CD4-positive, alpha-beta T cell (primary cell): ENCODE results near the gene VTI1A. TPM values are rescaled to one million over a fixed set of nuclear protein-coding genes. Genes with fewer than 3 reads are reported as not detected.

Experiments
- ATAC-seq: fragments of 200-7000 bp; cut with Tn5 transposase; one replicate; pipeline ENCODE4 v1.10.0; 2022; ENCODE audit warnings: mild to moderate bottlenecking; ENCODE audit not compliant: poor library complexity
- CTCF ChIA-PET: fragments of 350-600 bp; sonication (Branson Sonifier 250); formaldehyde crosslinking; loops from one replicate; lab custom pipeline; 2021; ENCODE audit warnings: antibody characterized with exemption, inconsistent platforms; lab: Charles Lee
- POLR2A ChIA-PET: fragments of 350-600 bp; sonication (Branson Sonifier 250); formaldehyde crosslinking; loops from one replicate; lab custom pipeline; 2021; ENCODE audit warnings: antibody characterized with exemption, inconsistent platforms; lab: Charles Lee
- DNase-seq, 14 experiments: peaks; one replicate each; pipeline ENCODE4 v3.0.0-alpha.2; 2013 to 2020; ENCODE audit warnings: mixed read lengths in 2 of 14
- H3K27ac ChIP-seq, 2 donors: one replicate each; pipeline versions ENCODE4 v1.5.1 to v1.7.0; 2013; ENCODE audit warnings: low read length in 2 of 2, low read depth in 1 of 2, mild to moderate bottlenecking in 1 of 2
- H3K27me3 ChIP-seq, 2 experiments: 1 replicate in 1 of 2; 2 replicates in 1 of 2; pipeline versions ENCODE4 v1.6.1 to v1.7.0; 2013; ENCODE audit warnings: low read length in 2 of 2, control low read depth in 1 of 2, mild to moderate bottlenecking in 1 of 2, moderate library complexity in 1 of 2; ENCODE audit not compliant: insufficient read depth in 2 of 2, control insufficient read depth in 1 of 2
- H3K36me3 ChIP-seq: one replicate; pipeline ENCODE4 v1.6.1; 2013; ENCODE audit warnings: low read length, control low read depth; ENCODE audit not compliant: insufficient read depth
- H3K4me1 ChIP-seq: one replicate; pipeline ENCODE4 v1.6.1; 2013; ENCODE audit warnings: low read length, control low read depth; ENCODE audit not compliant: insufficient read depth
- H3K4me3 ChIP-seq: one replicate; pipeline ENCODE4 v1.5.1; 2013; ENCODE audit warnings: mild to moderate bottlenecking, low read length, moderate library complexity
- H3K9me3 ChIP-seq, 2 experiments: 1 replicate in 1 of 2; 2 replicates in 1 of 2; pipeline versions ENCODE4 v1.6.1 to v1.7.0; 2013; ENCODE audit warnings: low read length in 2 of 2, mild to moderate bottlenecking in 2 of 2, control low read depth in 1 of 2, moderate library complexity in 1 of 2; ENCODE audit not compliant: control insufficient read depth in 1 of 2, insufficient read depth in 1 of 2
- H3K27ac Mint-ChIP-seq: one replicate; pipeline ENCODE4 v1.8.0; 2020; ENCODE audit warnings: mixed read lengths
- H3K27me3 Mint-ChIP-seq: one replicate; pipeline ENCODE4 v1.8.0; 2021; ENCODE audit warnings: mixed read lengths
- H3K36me3 Mint-ChIP-seq: one replicate; pipeline ENCODE4 v1.8.0; 2021; ENCODE audit warnings: low read depth, mixed read lengths
- H3K4me1 Mint-ChIP-seq: one replicate; pipeline ENCODE4 v1.8.0; 2021; ENCODE audit warnings: low read depth, mixed read lengths
- H3K4me3 Mint-ChIP-seq: one replicate; pipeline ENCODE4 v1.8.0; 2020; ENCODE audit warnings: mild to moderate bottlenecking, mixed read lengths
- H3K9me3 Mint-ChIP-seq: one replicate; pipeline ENCODE4 v1.8.0; 2020; ENCODE audit warnings: mixed read lengths
- intact Hi-C, 2 experiments: fragments of 100-400 bp; cut with DNase I in 1 of 2; cut with micrococcal nuclease in 1 of 2; formaldehyde crosslinking; loops; one replicate each; pipeline versions ENCODE4 v1.15.1 to v1.9.0; 2023 to 2025; cut with DNase I, micrococcal nuclease
- total RNA-seq, 174 experiments: library from RNA in 2 of 174; stranded (reverse) in 2 of 174; gene quantifications; one replicate each; pipeline ENCODE4 v1.2.3 and lab custom pipeline; 2021 to 2026
- TF ChIP-seq, protein P1 (sequence below): fragments of 200-600 bp; IDR thresholded peaks from one replicate; pipeline ENCODE4 v1.8.0; 2022; ENCODE audit warnings: antibody characterized with exemption, mild to moderate bottlenecking

The VTI1A gene
- total RNA-seq, 2 experiments from 2014 or later, result 54.5 to 56.5 TPM

DNA sequence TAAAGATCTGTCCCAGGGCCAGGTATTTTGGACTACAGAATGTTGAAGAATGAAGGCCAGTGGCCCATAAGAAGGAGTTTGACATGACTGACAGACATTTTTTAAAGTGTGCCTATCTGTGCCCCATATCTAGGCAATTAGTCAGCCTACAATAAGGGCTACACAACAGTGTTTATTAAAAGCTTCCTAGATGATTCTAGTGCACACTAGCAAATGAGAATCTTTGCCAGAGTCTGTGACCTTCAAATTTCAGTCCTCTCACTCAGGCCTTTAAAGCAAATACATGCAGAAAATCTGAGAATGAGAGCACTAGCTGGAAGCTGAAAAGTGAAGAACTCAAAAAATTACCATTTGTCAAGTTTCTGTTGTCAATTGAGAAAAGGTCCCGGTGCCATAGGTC lies 208.7 kb downstream of the VTI1A start:
- Histone ChIP-seq H3K36me3 (no peaks in the 10 kb centered on the region), H3K4me3 (no peak overlapping the region), H3K27ac (no peak overlapping the region), H3K4me1 (no peaks in the 10 kb centered on the region), H3K27me3 (no peaks in the 10 kb centered on the region), H3K9me3 (no peaks in the 10 kb centered on the region)
- no peak for DNase-seq
- Mint-ChIP-seq H3K27ac (no peak overlapping the region), H3K4me1 (no peaks in the 10 kb centered on the region), H3K27me3 (no peaks in the 10 kb centered on the region), H3K9me3 (no peaks in the 10 kb centered on the region), H3K36me3 (peaks cover 30% of the 10 kb centered on the region), H3K4me3 (no peak overlapping the region)
- POLR2A ChIA-PET, result no interaction called here
- TF ChIP-seq, protein P1, sequence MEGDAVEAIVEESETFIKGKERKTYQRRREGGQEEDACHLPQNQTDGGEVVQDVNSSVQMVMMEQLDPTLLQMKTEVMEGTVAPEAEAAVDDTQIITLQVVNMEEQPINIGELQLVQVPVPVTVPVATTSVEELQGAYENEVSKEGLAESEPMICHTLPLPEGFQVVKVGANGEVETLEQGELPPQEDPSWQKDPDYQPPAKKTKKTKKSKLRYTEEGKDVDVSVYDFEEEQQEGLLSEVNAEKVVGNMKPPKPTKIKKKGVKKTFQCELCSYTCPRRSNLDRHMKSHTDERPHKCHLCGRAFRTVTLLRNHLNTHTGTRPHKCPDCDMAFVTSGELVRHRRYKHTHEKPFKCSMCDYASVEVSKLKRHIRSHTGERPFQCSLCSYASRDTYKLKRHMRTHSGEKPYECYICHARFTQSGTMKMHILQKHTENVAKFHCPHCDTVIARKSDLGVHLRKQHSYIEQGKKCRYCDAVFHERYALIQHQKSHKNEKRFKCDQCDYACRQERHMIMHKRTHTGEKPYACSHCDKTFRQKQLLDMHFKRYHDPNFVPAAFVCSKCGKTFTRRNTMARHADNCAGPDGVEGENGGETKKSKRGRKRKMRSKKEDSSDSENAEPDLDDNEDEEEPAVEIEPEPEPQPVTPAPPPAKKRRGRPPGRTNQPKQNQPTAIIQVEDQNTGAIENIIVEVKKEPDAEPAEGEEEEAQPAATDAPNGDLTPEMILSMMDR, result no peak
- intact Hi-C loops, result no loop called here
- CTCF ChIA-PET, result interaction anchor here (0.7 kb wide), 1 partner anchor 236 kb away, joined by 3 read pairs; no protein-coding TSS in a partner anchor
- no peak for ATAC-seq

DNA sequence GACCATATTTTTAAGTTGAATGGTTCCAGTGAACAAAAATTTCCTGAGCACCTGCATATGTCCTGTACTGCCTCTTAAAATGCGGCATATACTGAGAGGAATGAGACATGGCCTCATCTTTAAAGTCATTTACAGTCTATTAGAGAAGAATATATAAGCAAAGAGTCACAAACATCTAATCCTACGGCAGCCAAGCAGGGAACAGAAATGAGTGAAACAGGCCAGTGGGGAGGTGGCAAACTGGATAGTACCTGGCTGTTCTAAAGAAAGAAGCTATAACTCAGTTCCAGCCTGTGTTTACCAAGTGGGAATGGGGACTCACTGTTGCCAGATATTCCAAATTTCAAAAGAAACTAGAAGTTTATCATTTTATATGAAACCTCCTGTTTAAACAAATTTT lies 211.4 kb downstream of the VTI1A start:
- intact Hi-C loops, result no loop called here
- CTCF ChIA-PET, result no interaction called here
- no peak overlapping the region for H3K27ac Mint-ChIP-seq

DNA sequence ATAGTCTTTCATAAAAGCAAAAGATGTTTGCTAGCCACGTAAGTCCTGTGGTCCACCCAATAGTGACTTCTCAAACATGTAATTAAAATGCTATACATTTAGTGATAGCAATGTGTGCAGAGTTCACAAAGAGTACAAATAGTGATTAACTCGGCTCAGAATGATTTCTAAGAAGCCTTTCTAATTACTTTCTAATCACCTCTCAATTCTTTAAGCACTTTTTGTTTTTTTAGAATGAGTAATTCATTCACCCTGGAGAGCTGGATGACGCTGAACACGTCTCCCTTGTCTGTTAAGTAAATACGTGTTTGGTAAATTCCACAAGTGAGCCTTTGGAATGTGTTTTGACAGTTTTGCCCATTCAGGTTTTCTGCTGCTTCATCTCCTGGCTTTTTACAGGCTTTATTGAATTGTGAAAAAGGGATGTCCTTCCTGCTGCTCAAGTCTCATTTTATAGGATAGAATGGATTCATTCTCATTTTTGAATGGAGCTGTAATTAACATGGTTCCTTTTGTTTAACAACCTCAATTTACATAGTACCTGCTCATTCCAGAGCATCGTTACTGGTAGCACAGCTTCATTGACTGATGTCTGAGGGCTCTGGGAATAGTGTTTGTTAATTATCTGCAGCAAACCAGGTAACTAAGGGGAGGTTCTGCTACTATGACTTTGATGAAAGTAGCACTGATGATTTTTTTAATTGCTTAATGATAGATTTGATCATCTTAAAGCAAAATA lies 212.1 kb downstream of the VTI1A start:
- Mint-ChIP-seq H3K9me3 (no peaks in the 10 kb centered on the region), H3K36me3 (peaks cover 46% of the 10 kb centered on the region), H3K4me3 (no peak overlapping the region), H3K4me1 (no peaks in the 10 kb centered on the region), H3K27me3 (no peaks in the 10 kb centered on the region), H3K27ac (no peak overlapping the region)
- H3K4me3 ChIP-seq, result no peak overlapping the region
- TF ChIP-seq, protein P1, result no peak
- H3K4me1 ChIP-seq, result no peaks in the 10 kb centered on the region
- H3K9me3 ChIP-seq, result no peaks in the 10 kb centered on the region
- intact Hi-C loops, result no loop called here
- no peaks in the 10 kb centered on the region for H3K36me3 ChIP-seq
- CTCF ChIA-PET, result interaction anchor here (1.1 kb wide), 1 partner anchor 25 kb away, joined by 3 read pairs; no protein-coding TSS in a partner anchor
- H3K27ac ChIP-seq, result no peak overlapping the region
- POLR2A ChIA-PET, result no interaction called here
- ATAC-seq (no peak), DNase-seq (no peak)
- no peaks in the 10 kb centered on the region for H3K27me3 ChIP-seq

More for the DNA sequence above, 211.4 kb downstream of the VTI1A start:
- Histone ChIP-seq H3K4me3 (no peak overlapping the region), H3K27me3 (no peaks in the 10 kb centered on the region), H3K36me3 (no peaks in the 10 kb centered on the region), H3K27ac (no peak overlapping the region), H3K4me1 (no peaks in the 10 kb centered on the region), H3K9me3 (no peaks in the 10 kb centered on the region)
- ATAC-seq (no peak), DNase-seq (no peak)
- Mint-ChIP-seq H3K4me1 (no peaks in the 10 kb centered on the region), H3K36me3 (peaks cover 43% of the 10 kb centered on the region), H3K9me3 (no peaks in the 10 kb centered on the region), H3K27me3 (no peaks in the 10 kb centered on the region), H3K4me3 (no peak overlapping the region)
- TF ChIP-seq, protein P1, result no peak
- POLR2A ChIA-PET, result no interaction called here
